ENCODE data around the gene FSTL5.

- TF ChIP-seq CTCF (IDR thresholded peaks at IDR 0.05; ENCODE audit: low read depth, low read length, poor library complexity, severe bottlenecking) (no peak), EZH2phosphoT487 (IDR thresholded peaks at IDR 0.05; ENCODE audit: borderline replicate concordance, low read length) (no peak)
Measured at GRCh38 chr4:161463436-161463835, 700.4 kb downstream of the FSTL5 start.

Measured in DOHH2 (cell line).